ENCODE measurements around the gene WDR27.

The WDR27 gene

DNA sequence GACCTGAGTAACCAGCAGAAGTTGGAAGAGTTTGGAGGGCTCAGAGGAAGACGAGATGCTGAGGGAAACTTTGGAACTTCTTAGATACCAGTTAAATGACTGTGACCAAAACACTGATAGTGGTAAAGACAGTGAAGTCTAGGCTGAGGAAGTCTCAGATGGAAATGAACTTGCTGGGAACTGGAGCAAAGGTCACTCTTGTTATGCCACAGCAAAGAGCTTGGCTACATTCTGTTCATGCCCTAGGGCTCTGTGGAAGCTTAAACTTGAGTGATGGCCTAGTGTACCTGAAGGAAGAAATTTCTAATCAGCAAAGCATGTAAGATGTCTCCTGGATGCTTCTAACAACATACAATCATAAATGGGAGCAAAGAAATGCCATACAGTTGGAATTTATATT, 24.7 kb downstream of the WDR27 start:
- H3K4me2 ChIP-seq (ENCODE audit: insufficient read depth, low read length), result no peak overlapping the region
- H3K27me3 ChIP-seq (ENCODE audit: insufficient read depth, low read length, poor library complexity), result no peaks in the 10 kb centered on the region
- no peak for TF ChIP-seq EZH2 (IDR thresholded peaks at IDR 0.05; ENCODE audit: borderline replicate concordance, low read depth, low read length, severe bottlenecking)
- TF ChIP-seq, protein P1, sequence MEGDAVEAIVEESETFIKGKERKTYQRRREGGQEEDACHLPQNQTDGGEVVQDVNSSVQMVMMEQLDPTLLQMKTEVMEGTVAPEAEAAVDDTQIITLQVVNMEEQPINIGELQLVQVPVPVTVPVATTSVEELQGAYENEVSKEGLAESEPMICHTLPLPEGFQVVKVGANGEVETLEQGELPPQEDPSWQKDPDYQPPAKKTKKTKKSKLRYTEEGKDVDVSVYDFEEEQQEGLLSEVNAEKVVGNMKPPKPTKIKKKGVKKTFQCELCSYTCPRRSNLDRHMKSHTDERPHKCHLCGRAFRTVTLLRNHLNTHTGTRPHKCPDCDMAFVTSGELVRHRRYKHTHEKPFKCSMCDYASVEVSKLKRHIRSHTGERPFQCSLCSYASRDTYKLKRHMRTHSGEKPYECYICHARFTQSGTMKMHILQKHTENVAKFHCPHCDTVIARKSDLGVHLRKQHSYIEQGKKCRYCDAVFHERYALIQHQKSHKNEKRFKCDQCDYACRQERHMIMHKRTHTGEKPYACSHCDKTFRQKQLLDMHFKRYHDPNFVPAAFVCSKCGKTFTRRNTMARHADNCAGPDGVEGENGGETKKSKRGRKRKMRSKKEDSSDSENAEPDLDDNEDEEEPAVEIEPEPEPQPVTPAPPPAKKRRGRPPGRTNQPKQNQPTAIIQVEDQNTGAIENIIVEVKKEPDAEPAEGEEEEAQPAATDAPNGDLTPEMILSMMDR (IDR thresholded peaks at IDR 0.05; ENCODE audit: borderline replicate concordance, extremely low read depth, low read length, poor library complexity, severe bottlenecking), result no peak
- no peak overlapping the region for H3K9ac ChIP-seq (ENCODE audit: low read depth, low read length)
- no peak overlapping the region for H3K27ac ChIP-seq (ENCODE audit: low read length)
- H3K9me3 ChIP-seq (ENCODE audit: insufficient read depth, low read length, severe bottlenecking), result peaks cover 8% of the 10 kb centered on the region
- DNase-seq (no peak), ATAC-seq (ENCODE audit: insufficient read depth, low read depth) (no peak)
- no peaks in the 10 kb centered on the region for H3K4me1 ChIP-seq (ENCODE audit: insufficient read depth, low read length)
- H2AFZ ChIP-seq (ENCODE audit: low read depth, low read length), result no peak overlapping the region
- peaks cover 24% of the 10 kb centered on the region; the same call in 1 of the 2 replicates for H3K36me3 ChIP-seq (ENCODE audit: insufficient read depth, low read length)
- no peaks in the 10 kb centered on the region for H3K79me2 ChIP-seq (ENCODE audit: insufficient read depth, low read length)
- no peaks in the 10 kb centered on the region for H4K20me1 ChIP-seq (ENCODE audit: insufficient read depth, low read length)
- no peak overlapping the region for H3K4me3 ChIP-seq (ENCODE audit: low read depth in 1 of 2, low read length in 2 of 2)

GRCh38 chr6:169675011-169675410, 26.8 kb downstream of the WDR27 start:
- H3K27me3 ChIP-seq (ENCODE audit: insufficient read depth, low read length, poor library complexity), result no peaks in the 10 kb centered on the region
- H3K9ac ChIP-seq (ENCODE audit: low read depth, low read length), result no peak overlapping the region
- no peak overlapping the region for H2AFZ ChIP-seq (ENCODE audit: low read depth, low read length)
- H3K9me3 ChIP-seq (ENCODE audit: insufficient read depth, low read length, severe bottlenecking), result no peaks in the 10 kb centered on the region
- no peaks in the 10 kb centered on the region for H3K4me1 ChIP-seq (ENCODE audit: insufficient read depth, low read length)
- ATAC-seq (ENCODE audit: insufficient read depth, low read depth) (no peak), DNase-seq (no peak)
- H4K20me1 ChIP-seq (ENCODE audit: insufficient read depth, low read length), result no peaks in the 10 kb centered on the region
- TF ChIP-seq, protein P1 (IDR thresholded peaks at IDR 0.05; ENCODE audit: borderline replicate concordance, extremely low read depth, low read length, poor library complexity, severe bottlenecking), result no peak
- no peak for TF ChIP-seq EZH2 (IDR thresholded peaks at IDR 0.05; ENCODE audit: borderline replicate concordance, low read depth, low read length, severe bottlenecking)
- peaks cover 25% of the 10 kb centered on the region for H3K36me3 ChIP-seq (ENCODE audit: insufficient read depth, low read length)
- no peak overlapping the region for H3K4me3 ChIP-seq (ENCODE audit: low read depth in 1 of 2, low read length in 2 of 2)
- no peak overlapping the region for H3K4me2 ChIP-seq (ENCODE audit: insufficient read depth, low read length)
- H3K79me2 ChIP-seq (ENCODE audit: insufficient read depth, low read length), result no peaks in the 10 kb centered on the region
- no peak overlapping the region for H3K27ac ChIP-seq (ENCODE audit: low read length)

DNA sequence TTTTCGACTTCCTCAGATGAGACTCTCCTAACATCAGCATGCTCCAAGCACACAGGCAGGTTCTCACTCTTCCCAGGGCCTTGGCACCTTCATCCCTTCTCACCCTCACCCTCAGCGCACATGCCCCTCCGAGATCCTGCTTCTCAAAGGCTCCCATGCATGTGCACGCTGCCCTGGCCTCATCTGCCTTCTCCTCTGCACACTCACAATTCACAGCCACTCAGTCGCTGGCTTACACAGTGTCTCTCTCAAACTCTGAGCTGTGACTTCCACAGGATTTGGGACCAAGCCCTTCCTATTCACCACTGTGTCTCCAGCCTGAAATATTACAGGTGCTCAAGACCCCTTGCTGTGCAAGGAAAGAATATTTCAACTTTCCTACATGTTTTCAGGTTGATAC, 30.3 kb downstream of the WDR27 start:
- Histone ChIP-seq H3K9ac (ENCODE audit: low read depth, low read length) (no peak overlapping the region), H4K20me1 (ENCODE audit: insufficient read depth, low read length) (no peaks in the 10 kb centered on the region), H3K27me3 (ENCODE audit: insufficient read depth, low read length, poor library complexity) (no peaks in the 10 kb centered on the region), H3K4me3 (ENCODE audit: low read depth in 1 of 2, low read length in 2 of 2) (no peak overlapping the region), H3K36me3 (ENCODE audit: insufficient read depth, low read length) (peaks cover 48% of the 10 kb centered on the region), H3K4me2 (ENCODE audit: insufficient read depth, low read length) (no peak overlapping the region), H3K79me2 (ENCODE audit: insufficient read depth, low read length) (no peaks in the 10 kb centered on the region), H3K4me1 (ENCODE audit: insufficient read depth, low read length) (no peaks in the 10 kb centered on the region), H2AFZ (ENCODE audit: low read depth, low read length) (no peak overlapping the region), H3K27ac (ENCODE audit: low read length) (no peak overlapping the region), H3K9me3 (ENCODE audit: insufficient read depth, low read length, severe bottlenecking) (no peaks in the 10 kb centered on the region)
- TF ChIP-seq, protein P1 (IDR thresholded peaks at IDR 0.05; ENCODE audit: borderline replicate concordance, extremely low read depth, low read length, poor library complexity, severe bottlenecking), result no peak
- TF ChIP-seq EZH2 (IDR thresholded peaks at IDR 0.05; ENCODE audit: borderline replicate concordance, low read depth, low read length, severe bottlenecking), result no peak
- DNase-seq, result no peak
- ATAC-seq (ENCODE audit: insufficient read depth, low read depth), result no peak

DNA sequence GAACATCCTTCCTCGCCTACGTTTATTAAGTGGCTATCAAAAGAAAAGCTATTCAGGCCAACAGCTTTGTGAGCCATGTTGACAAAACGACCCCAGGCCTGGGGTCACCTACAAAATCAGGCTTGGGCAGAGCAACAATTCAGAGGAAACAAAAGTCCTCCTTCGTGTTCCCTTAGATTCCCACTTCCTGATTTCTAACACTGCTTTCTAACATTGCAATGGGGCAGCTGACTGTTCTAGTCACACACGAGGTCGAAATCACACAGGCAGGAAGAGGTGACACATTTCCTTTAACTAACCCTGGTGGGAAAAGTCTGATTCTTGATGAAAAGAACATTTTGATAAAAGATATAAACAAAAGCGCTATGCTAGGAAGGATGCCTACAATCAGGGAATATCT, 31.9 kb downstream of the WDR27 start:
- DNase-seq (no peak), ATAC-seq (ENCODE audit: insufficient read depth, low read depth) (no peak)
- no peak overlapping the region for H3K4me2 ChIP-seq (ENCODE audit: insufficient read depth, low read length)
- H3K27me3 ChIP-seq (ENCODE audit: insufficient read depth, low read length, poor library complexity), result no peaks in the 10 kb centered on the region
- no peak overlapping the region for H2AFZ ChIP-seq (ENCODE audit: low read depth, low read length)
- TF ChIP-seq, protein P1 (IDR thresholded peaks at IDR 0.05; ENCODE audit: borderline replicate concordance, extremely low read depth, low read length, poor library complexity, severe bottlenecking), result no peak
- TF ChIP-seq EZH2 (IDR thresholded peaks at IDR 0.05; ENCODE audit: borderline replicate concordance, low read depth, low read length, severe bottlenecking), result no peak
- no peaks in the 10 kb centered on the region for H3K9me3 ChIP-seq (ENCODE audit: insufficient read depth, low read length, severe bottlenecking)
- H3K36me3 ChIP-seq (ENCODE audit: insufficient read depth, low read length), result peaks cover 60% of the 10 kb centered on the region
- H3K79me2 ChIP-seq (ENCODE audit: insufficient read depth, low read length), result no peaks in the 10 kb centered on the region
- H4K20me1 ChIP-seq (ENCODE audit: insufficient read depth, low read length), result no peaks in the 10 kb centered on the region
- no peaks in the 10 kb centered on the region for H3K4me1 ChIP-seq (ENCODE audit: insufficient read depth, low read length)
- no peak overlapping the region for H3K4me3 ChIP-seq (ENCODE audit: low read depth in 1 of 2, low read length in 2 of 2)
- H3K9ac ChIP-seq (ENCODE audit: low read depth, low read length), result no peak overlapping the region
- H3K27ac ChIP-seq (ENCODE audit: low read length), result no peak overlapping the region

All from DND-41 (cell line).